Urinary bladder (tissue), 4 donors: ENCODE results near the gene MDC1. TPM values are rescaled to one million over a fixed set of nuclear protein-coding genes. Genes with fewer than 3 reads are reported as not detected.
A peak's percentile ranks its signal among the peaks of the same experiment; 100 is the strongest.
"Not testable (repeated sequence)": the region's sequence is repeated elsewhere in the genome, so short reads cannot be mapped to it uniquely, and the experiment has no call there.

Source experiments
- DNase-seq: peaks from one replicate; pipeline ENCODE4 v3.0.0-alpha.2; 2015; ENCODE audit errors: extremely low spot score
- H3K27ac ChIP-seq: one replicate; pipeline ENCODE4 v1.5.1; 2013; ENCODE audit warnings: low read depth, mild to moderate bottlenecking, moderate library complexity
- H3K36me3 ChIP-seq: one replicate; pipeline ENCODE4 v1.6.1; 2013; ENCODE audit warnings: mild to moderate bottlenecking, moderate library complexity; ENCODE audit not compliant: insufficient read depth
- H3K4me1 ChIP-seq: one replicate; pipeline ENCODE4 v1.6.1; 2013; ENCODE audit warnings: mild to moderate bottlenecking, moderate library complexity; ENCODE audit not compliant: insufficient read depth
- H3K4me3 ChIP-seq: one replicate; pipeline ENCODE4 v1.5.1; 2013; ENCODE audit warnings: low read depth, low read length
- WGBS: extraction: QIAGEN DNeasy Blood & Tissue Kit; methylation state at CpG from one replicate; pipeline ENCODE4 v1.1.7; 2013; 5-methylcytosine and 5-hydroxymethylcytosine counted together
- polyA plus RNA-seq: library from polyadenylated mRNA; stranded (reverse); fragments of 200-250 nt; gene quantifications from one replicate; pipeline ENCODE4 v1.2.3, GENCODE V29; 2013
- total RNA-seq: library from RNA; depleted of rRNA; stranded (reverse); fragments of >200 nt; gene quantifications from one replicate; pipeline ENCODE4 v1.2.3, GENCODE V29; 2014
- donor health status: healthy with polysubstance abuse.
- donor health status: healthy.

The MDC1 gene
- total and polyA plus RNA-seq, 2 donors: 9.8 to 18.3 TPM

GRCh38 chr6:30756405-30757003, 39.4 kb upstream of the MDC1 start:
- H3K27ac ChIP-seq, H3K4me1 ChIP-seq, H3K36me3 ChIP-seq, DNase-seq, H3K4me3 ChIP-seq: not testable (repeated sequence)
- WGBS: 93% methylated on average over 7 of the region's 7 CpGs

GRCh38 chr6:30754631-30755030, 37.5 kb upstream of the MDC1 start:
- Histone ChIP-seq H3K4me1 (no peaks in the 10 kb centered on the region), H3K4me3 (no peak overlapping the region), H3K36me3 (no peaks in the 10 kb centered on the region), H3K27ac (no peak overlapping the region)
- no peak for DNase-seq
- WGBS: 95% methylated on average over 3 of the region's 3 CpGs

DNA sequence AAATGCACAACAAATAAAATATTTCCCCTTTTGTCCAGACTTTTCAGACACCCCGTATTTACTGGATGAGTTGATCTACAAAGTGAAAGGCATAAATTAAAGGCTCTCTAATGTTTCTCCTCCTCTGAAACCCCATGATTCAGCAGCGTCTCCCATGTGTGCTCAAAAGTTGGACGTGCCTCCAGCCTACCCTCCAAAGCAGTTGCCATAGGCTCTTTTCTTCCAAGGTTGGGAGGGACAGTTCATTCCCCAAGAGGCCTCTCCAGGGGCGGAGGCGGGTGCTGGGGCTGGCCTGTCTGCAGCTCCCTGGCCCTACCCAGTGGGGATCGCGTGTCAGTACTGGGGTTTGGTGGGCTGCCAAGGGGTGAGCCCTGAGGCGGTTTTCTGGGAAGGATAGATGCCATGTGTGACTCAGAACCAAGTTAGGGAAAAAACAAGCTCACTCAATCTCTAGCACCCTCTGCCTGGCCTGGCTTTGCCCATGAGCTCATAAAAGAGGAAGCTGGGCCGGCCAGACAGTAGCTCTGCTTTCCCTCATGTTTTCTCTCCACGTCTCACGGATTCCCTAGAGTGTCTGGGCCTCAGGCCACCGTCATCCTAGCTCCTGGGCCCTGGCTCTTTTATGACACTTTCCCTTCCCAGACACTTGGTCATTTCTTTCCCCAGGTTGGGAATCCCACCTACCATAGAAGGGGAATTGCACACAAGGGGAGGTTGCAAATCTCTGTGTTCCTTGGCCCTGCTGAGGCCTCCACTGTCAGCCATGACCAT, 35.3 kb upstream of the MDC1 start:
- Histone ChIP-seq H3K4me3 (no peak overlapping the region), H3K4me1 (no peaks in the 10 kb centered on the region), H3K36me3 (no peaks in the 10 kb centered on the region), H3K27ac (peak overlapping the region; percentile 86)
- whole genome bisulfite sequencing: 16% methylated on average over 12 of the region's 12 CpGs
- DNase-seq: peak; percentile 39

- Histone ChIP-seq H3K4me1 (no peaks in the 10 kb centered on the region), H3K27ac (no peak overlapping the region)
Observed at GRCh38 chr6:30750379-30750668, 33.2 kb upstream of the MDC1 start.

DNA sequence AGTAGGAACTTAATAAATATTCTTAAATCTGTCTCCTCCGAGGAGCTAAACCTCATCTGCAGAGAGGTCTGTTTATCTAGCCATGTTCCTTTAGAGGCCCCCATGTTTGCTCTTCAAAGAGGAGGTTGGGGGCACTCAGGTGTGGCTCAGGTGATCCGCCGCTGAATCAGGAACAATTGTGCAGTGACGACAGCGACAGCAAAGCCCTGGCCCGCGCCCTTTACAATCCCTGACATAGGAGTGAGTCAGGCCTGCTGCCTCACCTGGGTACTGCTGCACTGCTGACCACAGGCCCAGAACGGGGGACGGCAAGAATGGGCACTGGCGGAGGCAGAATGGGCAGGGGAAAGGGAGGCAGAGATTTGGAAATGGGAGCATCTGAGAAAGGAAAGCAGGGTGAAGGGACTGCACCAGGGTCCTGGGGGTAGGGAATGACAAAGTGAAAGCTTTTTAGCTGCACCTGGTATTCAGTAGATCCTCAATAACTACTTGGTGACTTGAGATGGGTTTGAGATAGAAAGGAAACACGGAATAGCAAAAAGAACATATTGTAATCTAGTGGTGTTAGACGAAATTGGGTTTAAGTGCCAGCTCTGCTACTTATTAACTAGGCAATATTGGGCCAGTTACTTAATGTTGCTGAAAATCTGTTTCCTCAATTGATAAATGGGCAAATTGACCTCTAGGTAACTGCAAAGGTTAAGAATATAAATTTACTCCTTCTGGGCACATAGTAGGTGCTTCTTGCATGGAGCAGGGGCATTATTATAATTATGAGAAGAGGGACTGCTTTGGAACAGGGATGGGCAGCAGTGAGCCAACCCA, 32.7 kb upstream of the MDC1 start:
- no peak for DNase-seq
- Histone ChIP-seq H3K4me3 (no peak overlapping the region), H3K27ac (peak overlapping the region; percentile 34), H3K36me3 (no peaks in the 10 kb centered on the region), H3K4me1 (no peaks in the 10 kb centered on the region)
- 83% methylated on average over 12 of the region's 12 CpGs for WGBS

More at GRCh38 chr6:30750379-30750668, 33.2 kb upstream of the MDC1 start:
- no peaks in the 10 kb centered on the region for H3K36me3 ChIP-seq
- no peak for DNase-seq
- H3K4me3 ChIP-seq: no peak overlapping the region

GRCh38 chr6:30748851-30749540, 31.9 kb upstream of the MDC1 start:
- no peak overlapping the region for H3K27ac ChIP-seq
- H3K4me1 ChIP-seq: no peaks in the 10 kb centered on the region
- no peak for DNase-seq
- no peak overlapping the region for H3K4me3 ChIP-seq
- WGBS: 65% methylated on average over 8 of the region's 8 CpGs
- H3K36me3 ChIP-seq: no peaks in the 10 kb centered on the region

GRCh38 chr6:30747902-30748769, 31.1 kb upstream of the MDC1 start:
- no peak for DNase-seq
- no peaks in the 10 kb centered on the region for H3K36me3 ChIP-seq
- H3K27ac ChIP-seq: peak overlapping the region; percentile 14
- 69% methylated on average over 6 of the region's 6 CpGs for WGBS
- no peaks in the 10 kb centered on the region for H3K4me1 ChIP-seq
- no peak overlapping the region for H3K4me3 ChIP-seq

GRCh38 chr6:30747300-30747687, 30.2 kb upstream of the MDC1 start:
- DNase-seq: no peak
- H3K4me3 ChIP-seq: no peak overlapping the region
- peak overlapping the region; percentile 14 for H3K27ac ChIP-seq
- H3K36me3 ChIP-seq: no peaks in the 10 kb centered on the region
- no peaks in the 10 kb centered on the region for H3K4me1 ChIP-seq
- WGBS: 87% methylated on average over 1 of the region's 1 CpG

DNA sequence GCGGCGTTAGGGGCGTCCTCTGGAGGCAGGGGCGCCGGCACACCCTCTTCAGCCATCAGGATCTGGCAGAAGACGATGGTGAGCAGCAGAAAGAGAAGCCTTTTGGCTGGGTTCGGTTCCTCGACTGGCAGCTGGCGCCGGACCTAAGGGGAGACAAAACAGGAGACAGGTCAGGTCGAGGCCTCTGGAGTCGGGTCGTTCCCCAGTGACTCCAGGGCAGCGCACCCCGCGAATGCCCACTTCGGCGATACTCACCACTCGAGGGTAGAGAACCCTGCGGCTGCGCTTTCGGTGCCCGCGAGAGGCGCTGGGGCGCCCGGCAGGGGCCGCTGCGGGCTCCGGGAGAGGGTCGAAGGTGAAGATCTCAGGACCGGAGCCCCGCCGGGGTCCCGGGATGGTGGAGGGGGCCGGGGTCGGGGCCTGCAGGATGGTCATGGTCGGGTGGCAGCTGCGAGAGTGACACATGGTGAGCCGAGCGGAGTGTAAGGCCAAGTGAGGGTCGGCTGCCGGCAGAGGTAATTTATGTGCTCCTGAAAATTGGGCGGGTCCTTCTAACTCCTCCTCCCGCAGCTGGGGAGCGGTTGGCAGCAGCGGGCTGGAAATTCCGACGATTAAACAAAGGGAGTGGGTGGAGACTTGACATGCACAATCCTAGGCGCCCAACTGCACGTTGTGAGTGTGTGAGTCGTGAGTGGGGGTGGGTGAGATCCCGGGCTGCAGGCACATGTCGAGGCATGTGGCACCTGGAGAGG, 27.1 kb upstream of the MDC1 start, which contains the start of gene IER3:
IER3 (minus strand) TSS at position 494 of the 752 bp plus-strand sequence; CDS start at position 465, 29 bp downstream.
- Histone ChIP-seq H3K27ac (peak within 1 kb of the TSS; percentile 91), H3K36me3 (no peaks in the 10 kb centered on the region), H3K4me1 (no peaks in the 10 kb centered on the region), H3K4me3 (peak within 1 kb of the TSS; percentile 83)
- under 1% methylated on average over 54 of the region's 54 CpGs for WGBS
- peak; percentile 77 for DNase-seq

- 2% methylated on average over 55 of the region's 55 CpGs for WGBS
- no peaks in the 10 kb centered on the region for H3K36me3 ChIP-seq
- H3K4me3 ChIP-seq: peak overlapping the region; percentile 83
- no peaks in the 10 kb centered on the region for H3K4me1 ChIP-seq
- H3K27ac ChIP-seq: peak overlapping the region; percentile 91
- no peak for DNase-seq
Observed at GRCh38 chr6:30743099-30744053, 26.3 kb upstream of the MDC1 start.

GRCh38 chr6:30742316-30743098, 25.4 kb upstream of the MDC1 start, which contains the start of gene FLOT1:
Gene FLOT1 (minus strand): TSS chr6:30742687. CDS start chr6:30742189, 498 bp downstream.
- under 1% methylated on average over 66 of the region's 66 CpGs for WGBS
- no peaks in the 10 kb centered on the region for H3K4me1 ChIP-seq
- H3K4me3 ChIP-seq: peak within 1 kb of the TSS; percentile 83
- H3K36me3 ChIP-seq: no peaks in the 10 kb centered on the region
- DNase-seq: peak; percentile 58
- H3K27ac ChIP-seq: peak within 1 kb of the TSS; percentile 92
